A673 (cell line): ENCODE measurements around the gene GPC6. TPM values are rescaled to one million over a fixed set of nuclear protein-coding genes. Genes with fewer than 3 reads are reported as not detected.

Experiments used
- BruUV-seq: library from RNA; stranded (reverse); fragments of 400-500 nt; replicated peaks from 2 replicates; lab custom pipeline; 2021; lab: Mats Ljungman, UMichigan
- CTCF ChIA-PET: fragments of 300-600 bp; sonication (Branson Sonifier 250); formaldehyde crosslinking; loops from one replicate; lab custom pipeline; 2022; ENCODE audit warnings: antibody characterized with exemption; lab: Charles Lee
- POLR2A ChIA-PET: fragments of 300-600 bp; sonication (Branson Sonifier 250); formaldehyde crosslinking; loops from one replicate; lab custom pipeline; 2022; ENCODE audit warnings: antibody characterized with exemption; ENCODE audit not compliant: low non-redundant PET; lab: Charles Lee
- DNase-seq: peaks from one replicate; pipeline ENCODE4 v3.0.0-alpha.2; 2015; ENCODE audit warnings: low spot score
- H3K27ac ChIP-seq: fragments of 200-600 bp; sonication (generic); 2 replicates; pipeline ENCODE4 v1.5.1; 2016; ENCODE audit warnings: mixed run types, low read depth, mild to moderate bottlenecking, mixed read lengths, antibody characterized with exemption, low read length; ENCODE audit not compliant: poor library complexity, severe bottlenecking
- H3K27me3 ChIP-seq: fragments of 200-600 bp; sonication (generic); replicated peaks from 2 replicates; pipeline ENCODE4 v1.6.1; 2017; ENCODE audit warnings: mixed run types, low read depth, mild to moderate bottlenecking, mixed read lengths, antibody characterized with exemption, low read length; ENCODE audit not compliant: insufficient read depth, poor library complexity
- H3K36me3 ChIP-seq: fragments of 200-600 bp; sonication (generic); 2 replicates; pipeline ENCODE4 v1.6.1; 2016; ENCODE audit warnings: mixed run types, mild to moderate bottlenecking, mixed read lengths, antibody characterized with exemption, low read length; ENCODE audit not compliant: insufficient read depth, poor library complexity, severe bottlenecking
- H3K4me1 ChIP-seq: fragments of 200-600 bp; sonication (generic); 2 replicates; pipeline ENCODE4 v1.6.1; 2017; ENCODE audit warnings: mixed run types, mild to moderate bottlenecking, mixed read lengths, antibody characterized with exemption, low read length; ENCODE audit not compliant: insufficient read depth, poor library complexity, severe bottlenecking
- H3K4me3 ChIP-seq: fragments of 200-600 bp; sonication (generic); 2 replicates; pipeline ENCODE4 v1.5.1; 2016; ENCODE audit warnings: low read depth, mixed run types, mild to moderate bottlenecking, mixed read lengths, low read length; ENCODE audit not compliant: poor library complexity, severe bottlenecking
- H3K9me3 ChIP-seq: fragments of 200-600 bp; sonication (generic); 2 replicates; pipeline ENCODE4 v1.6.1; 2016; ENCODE audit warnings: mixed run types, low read depth, mild to moderate bottlenecking, mixed read lengths, antibody characterized with exemption, low read length; ENCODE audit not compliant: poor library complexity, severe bottlenecking
- CTCF ChIP-seq: fragments of 300-800, 200-600 bp; sonication (generic); conservative IDR thresholded peaks from 2 replicates; pipeline ENCODE4 v1.5.1; 2017; ENCODE audit warnings: low read depth, mild to moderate bottlenecking, antibody characterized with exemption, low read length, moderate library complexity, mixed read lengths
- EZH2 ChIP-seq: fragments of 200-600 bp; sonication (generic); IDR thresholded peaks from 2 replicates; pipeline ENCODE4 v1.6.1; 2017; ENCODE audit warnings: borderline replicate concordance, low read depth, mild to moderate bottlenecking, mixed read lengths, antibody characterized with exemption, low read length; ENCODE audit not compliant: poor library complexity, severe bottlenecking
- intact Hi-C: fragments of 100-400 bp; cut with micrococcal nuclease; formaldehyde crosslinking; loops from one replicate; pipeline ENCODE4 v1.10.0; 2022; ENCODE audit not compliant: unreplicated experiment
- total RNA-seq: library from RNA; stranded (reverse); gene quantifications from 2 replicates; pipeline ENCODE4 v1.2.3, GENCODE V29; 2021

Gene GPC6
- total RNA-seq, 1 experiment from 2014 or later, result 23.3 TPM

DNA sequence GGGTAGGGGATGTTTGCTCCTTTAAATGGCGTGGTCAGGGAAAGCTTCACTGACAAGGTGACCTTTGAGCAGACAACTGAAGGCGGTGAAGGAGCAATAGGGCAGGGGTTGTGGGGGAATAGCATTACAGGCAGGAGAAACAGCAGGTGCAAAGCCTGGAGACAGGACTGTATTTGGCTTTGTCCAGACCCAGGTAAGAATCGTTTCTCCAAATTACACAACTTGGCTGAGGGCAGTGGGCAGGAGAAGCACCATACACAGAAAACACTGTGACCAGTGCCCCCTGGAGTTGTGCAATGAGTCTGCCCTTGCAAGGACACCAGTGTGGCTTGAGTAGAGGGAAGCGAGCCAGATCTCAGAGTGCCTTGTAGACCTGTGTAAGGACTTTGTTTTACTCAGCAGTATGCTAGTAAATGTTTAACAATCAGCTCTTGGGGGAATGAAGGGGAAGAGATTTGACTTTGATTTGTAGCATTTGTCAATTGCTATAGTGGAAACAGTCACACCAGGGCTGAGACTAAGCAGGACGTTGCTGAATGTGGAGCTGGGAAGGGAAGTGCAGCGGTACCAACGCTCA lies 892.8 kb downstream of the GPC6 start:
- no peaks in the 10 kb centered on the region for H3K27me3 ChIP-seq
- no peak for TF ChIP-seq CTCF
- TF ChIP-seq EZH2, result no peak
- no peaks in the 10 kb centered on the region for H3K36me3 ChIP-seq
- no TSS peak for BruUV-seq
- no peaks in the 10 kb centered on the region for H3K9me3 ChIP-seq
- ChIA-PET POLR2A (no interaction called here), CTCF (no interaction called here)
- no peak overlapping the region for H3K4me3 ChIP-seq
- H3K27ac ChIP-seq, result no peak overlapping the region
- peaks cover 33% of the 10 kb centered on the region for H3K4me1 ChIP-seq
- no peak for DNase-seq
- intact Hi-C loops, result no loop called here

DNA sequence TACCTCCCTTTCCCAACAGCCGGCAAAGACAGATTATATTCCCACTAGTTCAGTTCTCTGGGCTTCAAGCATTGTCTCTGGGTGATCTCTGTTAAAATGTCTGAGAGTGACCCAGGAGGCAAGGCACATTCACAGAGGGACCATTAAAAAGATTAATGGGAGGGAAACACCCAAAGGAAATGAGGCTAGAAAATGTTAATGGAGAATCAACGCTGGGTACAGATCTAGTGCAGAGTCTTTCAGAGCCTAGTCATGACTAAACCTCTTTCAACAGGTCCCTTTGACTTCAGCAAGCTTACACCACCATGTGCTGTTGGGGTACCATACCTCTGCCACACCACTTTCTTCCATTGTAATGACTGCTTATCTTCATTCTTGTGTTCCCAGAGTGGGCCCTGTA lies 894.3 kb downstream of the GPC6 start:
- no peak for TF ChIP-seq CTCF
- no peak for TF ChIP-seq EZH2
- H3K9me3 ChIP-seq, result no peaks in the 10 kb centered on the region
- CTCF ChIA-PET, result no interaction called here
- POLR2A ChIA-PET, result no interaction called here
- BruUV-seq, result no TSS peak
- H3K4me3 ChIP-seq, result no peak overlapping the region
- H3K27ac ChIP-seq, result no peak overlapping the region
- no peaks in the 10 kb centered on the region for H3K36me3 ChIP-seq
- H3K27me3 ChIP-seq, result no peaks in the 10 kb centered on the region
- peaks cover 33% of the 10 kb centered on the region for H3K4me1 ChIP-seq
- peak; percentile 45 for DNase-seq
- intact Hi-C loops, result no loop called here

GRCh38 chr13:94121686-94122085 lies 895.1 kb downstream of the GPC6 start:
- no peaks in the 10 kb centered on the region for H3K36me3 ChIP-seq
- H3K27ac ChIP-seq, result no peak overlapping the region
- ChIA-PET POLR2A (no interaction called here), CTCF (no interaction called here)
- DNase-seq, result peak; percentile 26
- no peaks in the 10 kb centered on the region for H3K9me3 ChIP-seq
- no peak for TF ChIP-seq EZH2
- TF ChIP-seq CTCF, result no peak
- H3K4me1 ChIP-seq, result peaks cover 33% of the 10 kb centered on the region
- no peaks in the 10 kb centered on the region for H3K27me3 ChIP-seq
- no TSS peak for BruUV-seq
- intact Hi-C loops, result no loop called here
- no peak overlapping the region for H3K4me3 ChIP-seq
